Erythroblast (primary cell): Measurements from ENCODE around the gene PTMS.

ENCODE experiments used
- GATA1 ChIP-seq: IDR thresholded peaks from 2 replicates; pipeline ENCODE4 v1.6.1; 2011; ENCODE audit warnings: low read depth, mild to moderate bottlenecking, control low read depth, low read length, moderate library complexity
- POLR2A ChIP-seq: IDR thresholded peaks from 2 replicates; pipeline ENCODE4 v1.6.1; 2011; ENCODE audit warnings: mild to moderate bottlenecking, low read length

DNA sequence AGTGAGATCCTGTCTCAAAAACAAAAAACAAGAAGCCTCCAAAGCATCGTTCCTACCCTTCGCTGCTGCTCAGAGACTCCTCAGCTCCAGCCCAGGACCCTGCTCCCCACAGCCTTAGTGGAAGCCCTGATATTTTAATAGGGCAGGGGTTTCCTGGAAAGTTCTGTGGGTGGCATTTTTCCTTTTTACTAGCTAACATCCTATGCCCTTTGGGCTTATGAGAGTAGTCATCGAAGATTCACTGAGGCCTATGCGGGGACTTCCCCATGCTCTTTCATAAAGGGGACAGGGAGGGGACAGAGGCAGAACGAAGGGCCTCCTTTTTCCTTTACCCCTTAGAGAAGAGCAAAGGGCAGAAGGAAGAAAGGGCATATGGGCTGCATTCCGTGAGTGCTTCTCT lies 14.4 kb downstream of the PTMS start:
- TF ChIP-seq POLR2A (no peak), GATA1 (no peak)
